Measurements from ENCODE around the gene RCN1. TPM values are rescaled to one million over a fixed set of nuclear protein-coding genes. Genes with fewer than 3 reads are reported as not detected.
"Not testable (repeated sequence)": the region's sequence is repeated elsewhere in the genome, so short reads cannot be mapped to it uniquely, and the experiment has no call there.

RCN1 gene
- total RNA-seq, 4 donors from 2014 or later, result 14.7 to 27.0 (median 18.1) TPM

DNA sequence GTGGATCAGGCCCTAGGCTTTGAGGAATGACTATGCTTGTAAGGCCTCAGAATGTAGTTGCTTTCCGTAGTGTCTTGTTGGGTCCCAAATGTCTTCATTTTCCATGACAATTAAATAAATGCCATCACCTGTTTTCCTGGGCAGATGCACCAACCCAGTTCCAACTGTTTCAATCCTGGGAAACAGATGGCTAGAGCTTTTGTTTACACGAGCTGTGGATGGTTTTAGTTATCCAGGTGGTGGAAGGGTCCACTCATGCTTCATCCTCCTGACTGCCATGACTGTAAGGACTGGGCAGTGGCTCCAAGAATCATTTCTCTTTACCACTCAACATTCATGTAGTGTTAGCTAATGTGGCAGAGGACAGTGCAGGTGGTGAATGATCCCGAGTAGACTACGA is 8.6 kb downstream of the RCN1 start:
- DNase-seq, result no peak
- H3K4me1 ChIP-seq, result peaks cover 0 to 5% of the 10 kb centered on the region in 2 donors
- H3K36me3 ChIP-seq, result peaks cover 0 to 55% of the 10 kb centered on the region in 2 donors
- no peak for ATAC-seq
- in situ Hi-C loops (cut with MboI; ENCODE audit: low sequenced_read_pairs in 4 of 4), result no loop called here
- intact Hi-C loops (cut with DNase I; ENCODE audit: low total_unique reads), result no loop called here
- no peaks in the 10 kb centered on the region for H3K9me3 ChIP-seq
- H3K27me3 ChIP-seq, result no peaks in the 10 kb centered on the region
- no peak overlapping the region for H3K4me3 ChIP-seq
- TF ChIP-seq, protein P1, sequence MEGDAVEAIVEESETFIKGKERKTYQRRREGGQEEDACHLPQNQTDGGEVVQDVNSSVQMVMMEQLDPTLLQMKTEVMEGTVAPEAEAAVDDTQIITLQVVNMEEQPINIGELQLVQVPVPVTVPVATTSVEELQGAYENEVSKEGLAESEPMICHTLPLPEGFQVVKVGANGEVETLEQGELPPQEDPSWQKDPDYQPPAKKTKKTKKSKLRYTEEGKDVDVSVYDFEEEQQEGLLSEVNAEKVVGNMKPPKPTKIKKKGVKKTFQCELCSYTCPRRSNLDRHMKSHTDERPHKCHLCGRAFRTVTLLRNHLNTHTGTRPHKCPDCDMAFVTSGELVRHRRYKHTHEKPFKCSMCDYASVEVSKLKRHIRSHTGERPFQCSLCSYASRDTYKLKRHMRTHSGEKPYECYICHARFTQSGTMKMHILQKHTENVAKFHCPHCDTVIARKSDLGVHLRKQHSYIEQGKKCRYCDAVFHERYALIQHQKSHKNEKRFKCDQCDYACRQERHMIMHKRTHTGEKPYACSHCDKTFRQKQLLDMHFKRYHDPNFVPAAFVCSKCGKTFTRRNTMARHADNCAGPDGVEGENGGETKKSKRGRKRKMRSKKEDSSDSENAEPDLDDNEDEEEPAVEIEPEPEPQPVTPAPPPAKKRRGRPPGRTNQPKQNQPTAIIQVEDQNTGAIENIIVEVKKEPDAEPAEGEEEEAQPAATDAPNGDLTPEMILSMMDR (IDR thresholded peaks at IDR 0.05 in 4 of 5, conservative IDR thresholded peaks at IDR 0.05 in 1 of 5), result no peak
- no peak for TF ChIP-seq POLR2A (IDR thresholded peaks at IDR 0.05)
- no peak overlapping the region for H3K27ac ChIP-seq

DNA sequence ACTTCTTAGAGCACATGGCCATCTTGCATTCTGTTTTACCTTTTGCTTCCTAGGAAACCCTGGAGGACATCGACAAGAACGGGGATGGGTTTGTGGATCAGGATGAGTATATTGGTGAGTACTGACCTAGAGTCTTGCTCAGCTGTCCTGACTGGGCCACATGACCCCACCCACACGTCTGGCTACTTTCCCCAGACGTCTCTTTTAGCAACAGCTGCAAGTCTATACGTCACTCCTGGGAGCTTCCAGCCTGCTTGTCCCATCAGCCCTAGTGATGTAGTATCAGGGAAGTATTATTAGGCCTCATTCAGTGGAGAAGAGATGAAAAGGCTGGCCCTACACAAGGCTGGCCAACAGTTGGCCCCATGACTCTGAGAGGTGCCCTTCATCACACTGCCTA is 9.6 kb downstream of the RCN1 start:
- peak in 1 of 2 donors; percentile 17 for DNase-seq
- in situ Hi-C loops (cut with MboI; ENCODE audit: low sequenced_read_pairs in 4 of 4) (no loop called here), intact Hi-C loops (cut with DNase I; ENCODE audit: low total_unique reads) (loop anchor here (5.0 kb wide), 1 partner anchor 593 kb away; the partner anchor contains the start of genes ELP4 and IMMP1L)
- peaks cover 0 to 55% of the 10 kb centered on the region in 2 donors for H3K36me3 ChIP-seq
- no peak for TF ChIP-seq POLR2A (IDR thresholded peaks at IDR 0.05)
- TF ChIP-seq, protein P1 (IDR thresholded peaks at IDR 0.05 in 4 of 5, conservative IDR thresholded peaks at IDR 0.05 in 1 of 5), result no peak
- H3K27me3 ChIP-seq, result no peaks in the 10 kb centered on the region
- no peak overlapping the region for H3K27ac ChIP-seq
- ATAC-seq, result peak in 1 of 2 donors; percentile 30
- no peaks in the 10 kb centered on the region for H3K9me3 ChIP-seq
- no peak overlapping the region for H3K4me3 ChIP-seq
- H3K4me1 ChIP-seq, result peaks cover 0 to 5% of the 10 kb centered on the region in 2 donors

DNA sequence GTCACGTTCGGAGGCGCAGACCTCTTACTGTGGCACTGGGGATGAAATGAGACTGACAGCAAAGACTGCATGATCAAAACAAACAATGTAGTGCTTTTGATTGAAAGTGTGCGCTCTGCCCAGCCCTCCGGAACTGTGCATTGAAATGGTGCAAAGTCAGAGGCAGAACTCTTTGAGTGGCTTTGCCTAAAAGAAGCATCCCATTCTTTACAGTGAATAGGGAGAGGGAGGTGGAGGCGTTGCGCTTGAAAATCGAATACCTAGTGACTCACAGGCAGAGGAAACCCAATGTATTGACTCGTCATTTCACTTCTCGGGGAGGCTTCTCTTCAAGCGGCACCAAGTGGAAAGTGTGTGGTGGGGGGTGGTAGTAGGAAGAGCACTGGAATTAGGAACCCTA is 10.9 kb downstream of the RCN1 start:
- Histone ChIP-seq H3K4me3 (no peak overlapping the region), H3K9me3 (no peaks in the 10 kb centered on the region), H3K36me3 (peaks cover 0 to 59% of the 10 kb centered on the region in 2 donors), H3K27ac (no peak overlapping the region), H3K4me1 (peaks cover 0 to 5% of the 10 kb centered on the region in 2 donors), H3K27me3 (no peaks in the 10 kb centered on the region)
- DNase-seq (no peak), ATAC-seq (no peak)
- TF ChIP-seq, protein P1 (IDR thresholded peaks at IDR 0.05 in 4 of 5, conservative IDR thresholded peaks at IDR 0.05 in 1 of 5), result no peak
- no peak for TF ChIP-seq POLR2A (IDR thresholded peaks at IDR 0.05)
- in situ Hi-C loops (cut with MboI; ENCODE audit: low sequenced_read_pairs in 4 of 4) (no loop called here), intact Hi-C loops (cut with DNase I; ENCODE audit: low total_unique reads) (loop anchor here (5.0 kb wide), 1 partner anchor 594 kb away; the partner anchor contains the start of genes ELP4 and IMMP1L)

DNA sequence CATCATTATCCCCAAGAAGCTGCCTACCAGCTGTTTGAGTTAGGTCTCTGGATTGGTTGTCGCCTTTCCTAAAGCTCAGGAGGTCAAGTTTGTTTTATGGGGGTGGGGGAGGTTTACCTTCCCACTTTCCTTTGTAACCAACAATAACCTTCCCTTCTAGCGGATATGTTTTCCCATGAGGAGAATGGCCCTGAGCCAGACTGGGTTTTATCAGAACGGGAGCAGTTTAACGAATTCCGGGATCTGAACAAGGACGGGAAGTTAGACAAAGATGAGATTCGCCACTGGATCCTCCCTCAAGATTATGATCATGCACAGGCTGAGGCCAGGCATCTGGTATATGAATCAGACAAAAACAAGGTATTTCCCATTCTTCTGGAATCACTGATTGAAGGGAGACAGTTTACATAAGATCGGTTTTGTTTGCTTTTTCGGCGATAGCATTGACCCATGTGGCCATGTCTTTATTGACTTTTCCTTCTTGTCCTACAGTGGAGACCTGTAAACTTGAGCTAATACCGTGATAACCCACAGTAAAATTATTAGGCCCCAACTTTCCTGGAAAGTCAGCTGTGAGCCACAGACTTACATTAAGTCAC is 12.3 kb downstream of the RCN1 start:
- peak overlapping the region in 2 of 4 donors; percentile 23 to 47 for H3K27ac ChIP-seq
- ATAC-seq, result peak; percentile 42 to 51
- intact Hi-C loops (cut with DNase I; ENCODE audit: low total_unique reads), result loop anchor here (5.0 kb wide), 1 partner anchor 596 kb away; the partner anchor contains the start of genes ELP4 and IMMP1L
- H3K9me3 ChIP-seq; DNase-seq; H3K4me3 ChIP-seq; H3K4me1 ChIP-seq; H3K27me3 ChIP-seq; in situ Hi-C loops (cut with MboI; ENCODE audit: low sequenced_read_pairs in 4 of 4): not testable (repeated sequence)
- peaks cover 0 to 51% of the 10 kb centered on the region in 2 donors for H3K36me3 ChIP-seq

DNA sequence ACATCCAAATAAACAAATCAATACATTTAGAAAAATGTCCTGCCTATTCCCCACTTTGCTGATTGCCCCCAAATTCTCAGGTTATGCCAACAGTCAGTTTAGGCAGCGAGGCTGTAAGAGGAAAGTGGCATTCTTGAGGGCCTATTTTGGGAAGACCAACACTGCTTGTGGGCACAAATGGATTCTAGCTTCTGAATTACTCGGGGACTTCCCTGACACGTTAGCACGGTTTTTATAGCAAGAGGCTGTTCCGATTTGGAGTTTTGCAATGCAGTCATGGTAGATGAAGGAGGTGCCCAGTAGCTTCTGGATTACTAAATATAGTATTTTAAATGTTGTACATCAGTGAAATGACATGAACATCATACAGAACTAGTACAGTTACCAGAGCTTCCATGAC is 13.1 kb downstream of the RCN1 start:
- Histone ChIP-seq H3K4me1 (peaks cover 0 to 5% of the 10 kb centered on the region in 2 donors), H3K27ac (peak overlapping the region in 2 of 4 donors; percentile 0 to 23), H3K36me3 (peaks cover 0 to 43% of the 10 kb centered on the region in 2 donors), H3K4me3 (no peak overlapping the region), H3K9me3 (no peaks in the 10 kb centered on the region), H3K27me3 (no peaks in the 10 kb centered on the region)
- intact Hi-C loops (cut with DNase I; ENCODE audit: low total_unique reads), result loop anchor here (5.0 kb wide), 1 partner anchor 597 kb away; the partner anchor contains the start of genes ELP4 and IMMP1L
- TF ChIP-seq POLR2A (IDR thresholded peaks at IDR 0.05), result no peak
- TF ChIP-seq, protein P1 (IDR thresholded peaks at IDR 0.05 in 4 of 5, conservative IDR thresholded peaks at IDR 0.05 in 1 of 5), result no peak
- in situ Hi-C loops (cut with MboI; ENCODE audit: low sequenced_read_pairs in 4 of 4), result no loop called here
- ATAC-seq (no peak), DNase-seq (no peak)
